Erythroblast (primary cell): ENCODE measurements around the gene FRMD4A.

Experiments used
- GATA1 ChIP-seq: IDR thresholded peaks from 2 replicates; pipeline ENCODE4 v1.6.1; 2011; ENCODE audit warnings: low read depth, mild to moderate bottlenecking, control low read depth, low read length, moderate library complexity
- POLR2A ChIP-seq: IDR thresholded peaks from 2 replicates; pipeline ENCODE4 v1.6.1; 2011; ENCODE audit warnings: mild to moderate bottlenecking, low read length

GRCh38 chr10:14345262-14345661 lies 14.5 kb upstream of the FRMD4A start:
- TF ChIP-seq POLR2A: no peak
- TF ChIP-seq GATA1: no peak
